HG03280 (cell line): ENCODE data around the gene COLEC11.
"Not testable (repeated sequence)": the region's sequence is repeated elsewhere in the genome, so short reads cannot be mapped to it uniquely, and the experiment has no call there.

Source experiments
- ATAC-seq: cut with Tn5 transposase; IDR thresholded peaks from one replicate; pipeline ENCODE4 v1.9.1; 2021; ENCODE audit warnings: mild to moderate bottlenecking, moderate library complexity; ENCODE audit not compliant: unreplicated experiment

The COLEC11 gene

DNA sequence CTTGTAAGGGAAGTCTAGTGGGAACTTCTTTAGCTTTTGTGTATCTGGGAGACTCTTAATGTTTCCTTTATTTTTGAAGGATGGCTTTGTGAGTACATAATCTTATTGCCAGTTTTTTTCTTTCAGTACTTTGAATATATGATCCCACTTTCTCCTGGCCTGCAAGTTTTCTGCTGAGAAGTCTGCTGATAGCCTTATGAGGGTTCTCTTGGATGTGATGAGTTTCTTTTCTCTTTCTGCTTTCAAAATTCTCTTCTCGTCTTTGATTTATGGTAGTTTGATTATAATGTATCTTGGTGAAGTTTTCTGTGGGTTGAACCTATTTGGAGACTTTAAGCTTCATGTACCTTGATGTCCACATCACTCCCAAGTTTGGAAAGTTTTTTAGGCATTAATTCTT, 28.1 kb downstream of the COLEC11 start:
- ATAC-seq = no peak

DNA sequence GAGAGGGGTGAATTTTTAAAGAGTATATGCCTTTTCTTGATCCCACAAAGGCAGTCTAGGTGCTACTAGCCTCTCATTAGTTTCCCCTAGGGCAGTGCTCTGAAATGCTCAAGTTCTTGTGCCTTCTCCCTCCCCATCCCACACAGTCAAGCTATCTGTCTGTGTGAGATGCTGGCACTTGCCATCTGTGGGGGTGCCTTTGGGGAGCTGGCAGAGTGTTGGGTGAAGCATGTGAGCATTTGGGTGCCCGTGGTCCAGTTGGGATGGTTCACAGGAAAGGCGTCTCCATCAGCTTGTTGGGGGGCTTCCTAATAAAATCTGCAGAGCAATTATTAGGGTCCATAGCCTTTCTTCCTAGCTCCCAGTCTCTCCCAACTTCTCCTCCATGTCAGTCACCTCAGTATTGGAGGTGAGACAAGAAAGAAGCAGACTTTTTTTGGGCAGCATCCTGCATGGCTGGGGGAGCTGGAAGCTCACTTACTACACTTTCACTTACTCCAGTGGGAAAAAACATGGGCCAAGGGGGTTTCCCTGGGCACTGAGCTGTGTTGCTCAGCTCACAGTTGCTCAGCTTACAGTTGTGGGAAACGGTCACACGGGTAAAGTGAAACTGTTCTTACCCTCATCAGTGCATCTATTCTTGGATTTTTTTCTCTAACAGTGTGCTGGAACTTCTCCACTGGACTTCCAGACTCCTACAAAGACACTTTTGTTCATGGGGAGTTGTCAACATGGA, 29.3 kb downstream of the COLEC11 start:
- ATAC-seq = no peak

DNA sequence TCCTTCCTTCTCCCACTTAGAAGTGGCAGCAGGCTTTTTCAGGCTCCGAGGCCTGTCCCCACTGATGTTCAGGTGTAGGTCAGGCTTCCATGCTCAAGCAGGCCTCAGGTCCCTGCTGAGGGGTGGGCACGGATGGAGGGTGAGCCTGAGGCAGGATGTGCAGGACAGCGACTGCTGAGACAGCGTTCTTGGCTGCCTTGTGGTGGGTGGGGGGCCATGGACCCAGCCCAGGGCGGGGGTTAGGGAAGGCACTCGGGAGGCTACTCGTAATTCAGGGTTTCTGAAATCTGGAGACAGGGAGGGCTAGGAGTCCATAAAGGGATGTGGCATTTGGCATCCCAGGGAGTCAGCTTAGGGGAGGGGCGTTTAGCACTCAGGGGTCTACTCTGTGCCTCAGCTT, 30.3 kb downstream of the COLEC11 start:
- ATAC-seq = no peak

DNA sequence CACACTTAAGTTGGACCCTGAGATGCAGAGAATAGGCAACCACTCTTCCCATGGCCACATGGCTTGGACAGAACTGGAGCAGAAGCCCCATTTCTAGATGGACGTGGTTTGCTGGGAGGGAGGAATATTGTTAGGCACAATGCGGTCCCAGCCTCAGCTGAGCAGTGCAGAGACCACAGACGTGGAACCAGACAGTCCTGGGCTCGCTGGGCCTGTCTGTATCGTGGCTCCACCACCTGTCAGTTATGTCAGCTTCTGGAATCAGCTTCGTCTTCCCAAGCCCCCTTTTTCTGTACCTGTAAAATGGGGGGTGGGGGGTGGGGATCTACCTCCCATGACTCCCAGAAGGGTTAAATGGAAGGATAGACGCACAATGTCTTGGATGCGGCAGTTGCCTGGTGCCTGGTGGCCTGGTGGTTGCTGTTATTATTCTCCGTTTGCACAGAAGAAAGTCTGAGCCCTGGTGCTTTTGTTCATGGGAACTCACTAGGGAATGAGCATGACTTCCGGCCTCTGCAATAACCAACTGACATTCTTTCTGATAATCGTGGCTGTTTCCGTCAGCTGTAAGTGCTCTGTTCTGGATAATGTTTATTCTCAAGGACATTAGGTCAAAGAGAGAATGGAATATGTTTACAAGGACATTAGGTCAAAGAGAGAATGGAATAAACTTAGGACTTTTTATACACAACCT, 31.4 kb downstream of the COLEC11 start:
- ATAC-seq = no peak

DNA sequence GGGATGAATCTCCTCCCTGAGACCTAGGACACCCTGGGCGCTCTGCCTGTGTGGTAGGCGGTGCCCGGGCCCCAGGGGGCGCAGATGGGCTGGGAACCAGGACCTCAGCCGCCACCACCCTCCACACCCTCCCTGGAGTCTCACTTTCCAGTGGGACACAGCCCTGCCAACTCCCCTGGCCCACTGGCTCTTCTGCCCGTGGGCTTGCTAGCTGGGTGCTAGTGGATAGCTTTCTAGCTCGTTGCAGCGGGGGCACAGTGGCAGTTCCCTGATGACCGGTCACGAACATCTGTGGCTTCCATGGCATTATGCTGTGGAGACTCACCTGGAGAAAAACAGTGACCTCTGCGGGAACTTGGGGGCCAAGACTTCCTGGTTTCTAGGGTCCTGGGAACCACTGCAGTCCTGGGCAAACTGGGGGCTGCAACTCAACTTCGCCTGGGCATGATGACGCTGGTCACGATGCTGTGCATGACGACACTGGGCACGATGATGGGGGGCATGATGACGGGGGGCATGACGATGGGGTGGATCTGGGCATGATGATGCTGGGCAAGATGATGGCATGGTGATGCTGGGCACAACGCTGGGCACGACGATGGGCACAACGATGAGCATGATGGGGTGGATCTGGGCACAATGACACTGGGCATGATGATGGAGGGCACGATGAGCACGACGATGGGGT, 32.0 kb downstream of the COLEC11 start:
- ATAC-seq = no peak

DNA sequence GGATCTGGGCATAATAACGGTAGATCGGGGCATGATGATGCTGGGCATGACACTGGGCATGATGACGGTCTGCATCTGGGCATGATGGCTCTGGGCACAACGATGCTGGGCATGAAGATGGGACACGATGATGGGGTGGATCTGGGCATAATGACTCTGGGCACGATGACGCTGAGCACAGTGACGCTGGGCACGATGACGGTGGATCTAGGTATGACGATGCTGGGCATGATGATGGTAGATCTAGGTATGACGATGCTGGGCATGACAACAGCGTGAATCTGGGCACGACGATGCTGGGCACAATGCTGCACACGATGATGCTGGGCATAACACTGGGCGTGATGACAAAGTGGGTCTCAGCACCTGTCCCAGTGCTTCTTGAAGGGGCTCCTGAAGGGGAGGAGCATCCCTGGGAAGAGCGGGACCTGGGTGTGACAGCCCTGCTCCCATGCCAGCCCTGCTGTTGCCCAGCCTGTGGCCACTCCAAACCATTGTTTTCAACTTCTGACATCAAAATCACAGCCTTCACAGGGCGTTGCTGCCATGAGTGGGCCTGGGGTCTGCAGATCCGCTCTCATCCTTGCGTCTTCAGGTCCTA, 32.7 kb downstream of the COLEC11 start:
- no peak for ATAC-seq

DNA sequence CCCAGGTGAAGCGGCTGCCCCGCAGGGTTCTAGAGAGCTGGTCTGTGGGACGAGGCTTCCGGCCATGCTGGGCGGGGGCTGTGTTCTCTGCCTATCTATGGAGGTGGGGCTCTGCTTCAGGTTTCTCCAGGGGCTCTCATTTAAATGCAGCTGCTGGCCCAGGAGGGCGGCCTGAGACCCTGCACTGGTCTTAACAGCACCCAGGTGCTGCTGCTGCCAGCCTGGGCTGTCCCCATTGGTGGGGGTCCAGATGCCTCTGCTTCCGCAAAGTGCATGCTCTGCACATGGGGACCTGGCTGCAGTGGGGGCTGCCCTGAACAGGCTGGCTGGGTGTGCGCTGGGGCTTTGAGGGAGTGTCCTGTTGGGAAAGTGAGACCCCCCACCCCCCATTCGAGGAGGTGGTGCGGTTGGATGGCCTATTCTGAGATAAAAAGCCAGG, 33.3 kb downstream of the COLEC11 start:
- ATAC-seq = no peak

DNA sequence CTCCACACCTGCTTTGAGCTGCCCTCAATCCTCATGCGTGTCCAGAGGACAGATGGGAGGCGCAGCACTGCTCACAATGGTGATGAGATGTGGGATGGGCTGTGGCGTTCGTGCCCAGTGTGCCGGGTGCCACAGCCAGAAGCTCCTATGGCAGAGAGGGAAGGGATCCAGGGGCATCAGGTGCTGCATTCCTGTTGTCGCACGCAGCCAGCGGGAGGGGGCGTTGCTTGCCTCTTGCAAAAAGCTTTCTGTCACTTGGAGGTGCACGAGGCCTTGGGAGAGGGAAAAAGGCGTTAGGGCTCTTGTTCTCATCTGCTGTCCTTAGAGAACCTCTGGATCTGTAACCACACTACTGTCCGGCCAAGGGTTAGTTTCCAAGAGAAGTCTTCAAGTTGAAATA, 33.9 kb downstream of the COLEC11 start:
- ATAC-seq = no peak

DNA sequence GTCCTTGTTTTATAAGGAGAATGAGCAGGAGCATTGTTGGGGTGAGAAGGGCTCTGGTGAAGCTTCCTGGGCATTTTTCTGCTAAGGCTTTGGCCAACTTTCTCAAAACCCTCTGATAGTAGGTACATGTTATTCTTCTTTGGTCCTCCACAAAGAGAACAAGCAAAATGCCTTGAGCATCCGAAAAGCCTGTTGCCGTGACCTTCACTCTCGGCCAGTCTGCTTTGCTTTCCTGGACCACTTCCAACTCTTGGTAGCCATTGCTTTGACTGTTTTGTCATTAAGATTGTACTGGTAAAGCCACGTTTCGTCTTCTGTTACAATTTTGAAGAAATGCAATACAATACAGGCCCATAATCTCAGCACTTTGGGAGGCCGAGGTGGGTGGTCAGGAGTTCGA, 35.7 kb downstream of the COLEC11 start:
- no peak for ATAC-seq

DNA sequence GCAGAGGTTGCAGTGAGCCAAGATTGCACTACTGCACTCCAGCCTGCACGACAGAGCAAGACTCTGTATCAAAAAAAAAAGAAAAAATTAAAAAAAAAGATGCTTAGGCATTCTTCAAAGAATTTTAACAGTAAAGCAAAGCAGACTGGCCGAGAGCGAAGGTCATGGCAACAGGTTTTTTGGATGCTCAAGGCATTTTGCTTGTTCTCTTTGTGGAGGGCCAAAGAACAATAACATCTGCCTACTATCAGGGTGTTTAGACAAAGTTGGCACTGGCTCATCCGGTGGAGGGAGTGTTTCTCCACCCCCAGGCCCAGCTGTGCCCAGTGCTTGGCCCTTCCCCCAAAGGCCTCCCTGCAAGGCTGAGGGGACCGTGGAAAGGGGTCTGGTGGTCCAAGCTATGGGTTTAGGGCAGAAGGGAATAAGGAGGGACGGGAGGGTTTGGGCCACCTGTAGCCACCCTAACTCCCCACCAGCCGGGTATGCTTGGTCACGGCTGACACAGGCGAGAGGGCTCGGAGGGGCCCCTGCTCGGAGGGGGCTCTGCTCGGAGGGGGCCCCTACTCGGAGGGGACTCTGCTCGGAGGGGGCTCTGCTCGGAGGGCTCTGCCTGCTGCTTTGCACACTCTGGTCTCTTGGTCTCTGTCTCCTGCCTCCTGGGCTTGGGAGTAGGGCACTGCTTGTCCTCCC, 36.4 kb downstream of the COLEC11 start:
- no peak for ATAC-seq

DNA sequence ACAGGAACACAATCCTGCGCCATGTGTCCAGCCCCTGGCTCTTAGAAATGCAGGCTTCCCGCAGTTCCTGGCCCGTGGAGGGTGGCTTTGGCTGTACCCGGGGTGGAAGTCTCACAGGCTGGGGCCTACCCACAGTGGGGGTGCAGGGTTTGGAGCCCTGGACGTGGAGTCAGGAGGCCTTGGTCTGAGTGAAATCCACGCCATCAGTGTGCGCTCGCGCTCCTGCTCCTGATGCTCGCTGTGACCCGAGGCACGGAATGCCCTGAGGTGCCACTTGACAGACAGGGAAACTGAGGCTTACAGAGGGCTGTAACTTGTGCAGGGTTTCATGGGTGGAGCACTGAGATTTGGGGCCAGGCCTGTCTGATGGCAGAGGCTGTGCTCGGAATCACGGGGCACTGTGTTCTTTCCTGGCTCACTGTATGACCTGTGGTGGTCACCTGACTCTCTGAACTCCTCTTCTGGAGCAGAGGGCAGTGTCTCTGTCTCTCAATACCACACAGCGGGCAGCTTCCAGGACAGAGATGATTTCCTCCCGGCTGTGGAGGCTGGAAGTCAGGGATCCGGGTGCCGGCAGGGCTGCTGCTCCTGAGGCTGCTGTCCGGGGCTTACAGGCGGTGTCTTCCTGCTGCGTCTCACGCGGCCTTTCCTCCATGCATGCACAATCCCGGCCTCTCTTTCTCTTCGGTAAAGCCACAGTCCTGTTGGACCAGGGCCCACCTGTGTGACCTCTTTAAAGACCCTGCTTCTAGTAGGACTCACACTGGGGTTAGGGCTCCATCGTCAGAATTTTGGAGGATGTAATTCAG, 37.1 kb downstream of the COLEC11 start:
- no peak for ATAC-seq

DNA sequence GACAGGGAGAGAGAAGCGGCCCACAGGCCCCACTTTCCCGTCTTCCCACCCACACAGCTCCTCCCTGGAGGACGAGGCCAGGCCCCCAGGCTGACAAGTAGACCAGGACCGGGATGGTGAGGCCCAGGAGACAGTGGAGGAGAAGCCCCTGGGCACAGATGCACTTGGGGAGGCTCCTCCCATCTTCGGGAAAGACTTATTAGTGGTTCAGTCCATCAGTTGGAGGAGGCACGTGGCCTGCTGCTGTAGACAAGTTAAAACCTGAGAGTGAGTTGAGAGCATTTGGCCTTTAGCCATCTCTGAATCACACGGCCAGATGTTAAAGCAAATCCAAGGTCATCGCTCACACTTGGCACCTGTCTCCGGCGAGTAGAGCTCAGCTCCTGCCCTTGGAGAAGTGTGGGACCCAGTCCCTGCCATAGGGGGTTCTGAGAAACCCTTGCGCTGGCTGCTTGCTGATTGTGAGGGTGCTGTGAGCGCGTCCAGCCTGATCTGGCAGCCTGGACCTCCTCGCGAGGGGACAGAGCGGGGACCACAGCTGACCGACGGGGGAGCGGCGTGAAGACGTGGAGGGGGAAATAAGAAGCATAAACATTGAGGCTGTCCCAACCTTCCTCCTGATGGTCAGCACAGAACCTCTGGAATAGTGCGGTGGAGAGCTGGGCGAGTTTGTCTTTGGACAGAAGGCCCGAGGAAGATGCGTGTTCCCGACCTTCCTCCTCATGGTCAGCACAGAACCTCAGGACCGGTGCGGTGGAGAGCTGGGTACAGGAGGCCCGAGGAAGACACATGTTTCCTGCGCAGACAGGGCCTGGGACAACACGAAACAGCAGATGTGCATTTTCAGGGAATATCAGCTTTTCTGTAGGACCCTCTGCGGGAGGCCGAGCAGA, 38.4 kb downstream of the COLEC11 start:
- no peak for ATAC-seq

DNA sequence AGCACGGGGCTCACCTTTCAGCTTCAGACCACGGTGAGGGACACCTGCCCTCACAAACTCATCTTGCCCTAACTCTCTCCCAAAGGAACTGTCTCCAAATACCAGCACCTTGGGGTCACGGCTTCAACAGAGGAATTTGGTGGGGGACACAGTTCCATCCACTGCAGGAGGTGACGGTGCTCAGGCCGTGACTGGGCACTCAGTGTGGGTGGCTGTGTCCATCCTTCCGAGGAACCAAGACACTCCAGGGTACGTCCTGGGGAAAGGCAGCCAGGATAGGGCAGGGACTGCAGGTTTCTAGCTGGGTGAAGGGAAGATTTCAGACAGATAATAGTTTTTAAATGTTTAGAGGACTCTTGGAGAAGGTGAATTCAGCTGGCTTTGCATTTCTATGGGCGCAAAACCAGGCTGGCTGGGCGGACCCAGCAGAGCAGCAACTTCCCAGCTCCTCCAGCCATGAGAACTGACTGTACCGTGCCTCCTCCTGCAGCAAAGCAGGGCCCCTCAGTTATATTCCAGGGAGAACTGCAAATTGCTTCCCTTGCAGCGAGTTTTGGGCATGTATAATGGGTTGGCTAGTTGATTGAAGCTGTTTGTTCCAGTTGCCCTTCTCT, 39.2 kb downstream of the COLEC11 start:
- no peak for ATAC-seq

DNA sequence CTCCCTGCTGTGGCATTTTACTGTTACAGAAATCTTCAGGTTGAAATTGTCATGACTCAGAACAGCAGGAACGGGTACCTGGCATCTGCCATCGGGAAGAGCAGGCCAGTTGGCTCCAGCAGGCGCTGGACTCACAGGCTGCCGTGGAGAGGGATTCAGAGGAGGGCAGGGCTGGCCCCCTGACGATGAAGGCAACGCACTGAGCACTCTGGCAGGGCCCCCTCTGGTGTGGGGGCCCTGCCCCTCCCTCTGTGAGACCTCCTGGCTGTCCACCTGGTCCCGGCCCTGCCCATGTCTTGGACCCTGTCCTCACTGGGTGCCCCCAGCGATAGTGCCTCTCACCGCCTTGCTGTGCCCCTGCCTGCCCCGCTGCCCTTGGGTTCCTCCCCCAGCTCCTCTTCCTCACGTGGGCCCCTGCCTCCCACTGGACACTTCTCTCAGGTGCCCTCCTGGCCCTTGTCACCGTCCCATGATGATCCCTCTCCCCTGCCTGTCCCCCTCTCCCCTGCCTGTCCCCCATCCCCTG, 39.7 kb downstream of the COLEC11 start:
- ATAC-seq = no peak

DNA sequence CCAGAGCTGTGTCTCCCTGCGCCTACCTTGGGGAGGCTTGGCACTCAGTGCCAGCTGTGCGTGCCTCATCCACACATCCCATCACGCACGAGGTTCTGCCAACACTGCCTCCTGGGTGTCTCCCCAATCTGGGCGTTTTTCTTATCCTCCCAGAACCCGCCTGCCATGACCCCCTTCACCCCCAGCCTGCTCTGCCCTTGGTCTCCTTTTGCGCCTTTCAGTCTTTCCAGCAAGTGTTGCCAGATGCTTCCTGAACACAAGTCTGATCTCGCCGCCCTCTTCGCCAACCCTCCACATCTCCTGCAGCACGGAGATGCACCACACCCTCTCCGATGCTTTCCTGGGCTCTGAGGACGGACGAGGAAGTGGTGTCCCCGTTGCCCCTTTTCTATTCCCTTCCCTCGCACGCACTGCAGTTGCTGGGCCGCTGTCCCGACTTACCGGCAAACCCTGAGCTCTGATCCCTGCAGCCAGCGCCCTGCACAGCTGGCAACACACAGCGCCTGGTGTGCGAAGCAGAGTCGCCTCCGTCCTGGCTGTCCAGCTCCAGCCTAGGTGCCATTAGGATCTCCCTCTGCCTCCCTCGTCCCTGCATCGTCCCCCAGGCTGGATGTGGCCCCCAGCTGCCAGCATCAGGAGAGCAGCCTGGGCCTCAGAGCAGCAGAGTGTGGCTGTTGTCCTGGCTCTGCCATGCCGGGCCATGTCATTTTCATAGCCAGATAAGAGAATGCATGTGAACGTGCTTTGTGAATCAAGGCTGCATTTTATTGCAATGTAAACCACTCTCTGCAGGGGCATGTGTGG, 40.5 kb downstream of the COLEC11 start:
- no peak for ATAC-seq

DNA sequence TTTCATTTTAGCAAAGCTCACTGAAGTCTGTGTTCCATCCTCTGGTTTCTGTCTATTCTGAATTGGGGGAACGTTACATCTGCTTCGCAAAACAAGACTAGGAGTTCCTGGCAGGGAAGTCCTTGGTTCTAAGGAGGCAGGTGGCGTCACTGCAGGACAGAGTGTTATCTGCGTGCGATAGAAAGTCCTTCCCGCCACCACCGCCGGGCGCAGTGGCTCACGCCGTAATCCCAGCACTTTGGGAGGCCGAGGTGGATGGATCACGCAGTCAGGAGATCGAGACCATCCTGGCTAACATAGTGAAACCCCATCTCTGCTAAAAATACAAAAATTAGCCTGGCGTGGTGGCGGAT, 41.0 kb downstream of the COLEC11 start:
- ATAC-seq = not testable (repeated sequence)

DNA sequence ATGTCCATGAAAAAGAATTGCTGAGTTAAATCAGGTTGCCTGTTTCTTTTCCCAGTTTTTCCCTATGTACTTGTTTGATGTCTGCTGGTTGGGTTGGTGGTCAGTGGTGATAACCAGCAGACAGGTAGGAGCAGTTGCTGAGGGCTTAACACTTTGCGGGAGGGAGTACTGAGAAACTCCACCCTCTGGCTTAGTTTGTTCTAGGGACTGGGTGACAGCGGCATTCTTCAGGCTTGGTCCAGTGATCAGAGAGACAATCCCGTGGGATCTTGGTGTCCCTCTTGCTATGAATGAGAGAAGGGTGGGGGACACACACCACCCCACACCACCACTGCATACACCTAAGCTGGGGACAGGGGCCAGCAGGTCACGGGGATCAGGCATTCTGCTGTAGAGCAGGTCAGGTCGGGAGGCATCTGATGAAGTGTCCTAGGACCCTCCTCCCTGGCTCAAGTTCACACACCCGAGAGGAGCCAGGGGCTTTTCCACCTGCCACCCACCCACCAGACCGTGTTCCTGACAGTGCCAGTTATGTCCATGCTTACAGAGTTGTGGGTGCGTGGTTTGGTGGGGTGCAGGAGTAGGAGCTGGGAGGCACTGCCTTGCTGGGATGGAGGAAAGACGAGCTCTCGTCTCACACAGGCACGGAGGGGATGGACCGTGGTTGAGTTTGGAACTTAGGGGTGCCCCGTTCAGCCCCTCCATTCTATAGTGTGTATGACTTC, 41.8 kb downstream of the COLEC11 start:
- no peak for ATAC-seq
